ENCODE measurements around the gene STPG3. TPM values are rescaled to one million over a fixed set of nuclear protein-coding genes. Genes with fewer than 3 reads are reported as not detected.
A peak's percentile ranks its signal among the peaks of the same experiment; 100 is the strongest.

Gene STPG3
- total and polyA plus RNA-seq, 2 of the 13 experiments (the other 11 are each of a cell fraction or from before 2014, with no cell fraction given), result not detected

DNA sequence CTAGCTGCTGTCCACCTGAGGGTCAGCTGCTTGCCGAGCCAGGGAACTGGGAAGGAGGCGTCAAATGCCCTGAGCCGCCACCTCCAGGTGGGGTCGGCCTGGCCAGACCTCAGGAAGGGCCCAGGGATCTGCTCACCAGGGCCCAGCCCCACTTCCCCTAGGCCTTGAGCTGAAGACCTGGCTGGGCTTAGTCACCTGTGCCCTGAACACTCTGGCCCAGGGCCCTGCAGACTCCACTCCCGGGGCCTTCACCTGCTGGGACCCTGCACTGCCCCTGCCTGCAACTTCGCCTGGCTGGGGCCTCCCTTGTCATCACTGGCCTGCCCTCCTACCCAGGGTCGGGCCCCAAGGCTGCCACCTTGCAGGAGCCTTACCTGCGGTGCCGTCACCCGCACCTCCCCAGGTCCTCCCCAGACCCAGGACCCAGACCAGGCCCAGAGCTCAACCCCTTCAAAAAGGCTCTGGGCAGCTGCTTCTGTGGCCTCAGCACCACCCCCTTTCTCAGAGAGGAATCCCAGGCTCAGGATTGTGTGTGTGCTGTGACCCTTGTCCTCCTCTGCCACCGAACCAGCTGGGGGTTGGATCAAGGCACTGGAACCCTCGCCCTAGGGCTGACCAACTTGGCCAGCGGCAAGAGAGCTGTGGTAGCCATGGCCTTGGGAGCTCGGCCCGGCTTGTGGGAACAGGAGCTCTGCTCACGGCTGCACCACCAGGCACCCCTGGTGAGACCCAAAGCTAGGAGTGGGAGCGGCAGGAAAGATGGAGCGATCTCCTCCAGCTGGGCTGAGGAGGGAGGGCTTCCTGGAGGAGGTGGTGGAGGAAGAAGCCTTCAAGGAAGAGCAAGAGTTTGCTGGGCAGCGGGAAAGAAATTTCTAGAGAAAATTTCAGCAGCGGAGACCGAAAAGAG is 2.9 kb downstream of the STPG3 start (continued):
- TF ChIP-seq, protein P1, sequence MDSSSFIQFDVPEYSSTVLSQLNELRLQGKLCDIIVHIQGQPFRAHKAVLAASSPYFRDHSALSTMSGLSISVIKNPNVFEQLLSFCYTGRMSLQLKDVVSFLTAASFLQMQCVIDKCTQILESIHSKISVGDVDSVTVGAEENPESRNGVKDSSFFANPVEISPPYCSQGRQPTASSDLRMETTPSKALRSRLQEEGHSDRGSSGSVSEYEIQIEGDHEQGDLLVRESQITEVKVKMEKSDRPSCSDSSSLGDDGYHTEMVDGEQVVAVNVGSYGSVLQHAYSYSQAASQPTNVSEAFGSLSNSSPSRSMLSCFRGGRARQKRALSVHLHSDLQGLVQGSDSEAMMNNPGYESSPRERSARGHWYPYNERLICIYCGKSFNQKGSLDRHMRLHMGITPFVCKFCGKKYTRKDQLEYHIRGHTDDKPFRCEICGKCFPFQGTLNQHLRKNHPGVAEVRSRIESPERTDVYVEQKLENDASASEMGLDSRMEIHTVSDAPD (CRISPR knock-in tag; IDR thresholded peaks at IDR 0.05), result 0 out of 2 replicates have a peak, but pooled peaks have one; percentile 44
- TF ChIP-seq NPAS2 (CRISPR knock-in tag; IDR thresholded peaks at IDR 0.05; ENCODE audit: borderline replicate concordance) (no peak), NR2C2 (CRISPR knock-in tag; IDR thresholded peaks at IDR 0.05; ENCODE audit: borderline replicate concordance) (peak; percentile 16; the same call in 1 of the 2 replicates), JARID2 (CRISPR knock-in tag; IDR thresholded peaks at IDR 0.05; ENCODE audit: insufficient replicate concordance) (no peak), RFX1 (IDR thresholded peaks at IDR 0.05) (no peak), SMC3 (IDR thresholded peaks at IDR 0.05; ENCODE audit: low read length) (no peak), ZNF3 (CRISPR knock-in tag; IDR thresholded peaks at IDR 0.05) (no peak), AGO2 (optimal IDR thresholded peaks at IDR 0.05; ENCODE audit: low read depth, low read length) (no peak), CBX2 (IDR thresholded peaks at IDR 0.05; ENCODE audit: low read depth, low read length) (no peak), CBX2 (CRISPR knock-in tag; IDR thresholded peaks at IDR 0.05; ENCODE audit: low read depth) (no peak), PAWR (CRISPR knock-in tag; IDR thresholded peaks at IDR 0.05; ENCODE audit: borderline replicate concordance) (0 out of 2 replicates have a peak, but pooled peaks have one; percentile 68), ZFY (CRISPR knock-in tag; IDR thresholded peaks at IDR 0.05) (peak; percentile 56; the same call in 1 of the 2 replicates), SSRP1 (CRISPR knock-in tag; IDR thresholded peaks at IDR 0.05) (no peak), ZNF790 (CRISPR knock-in tag; IDR thresholded peaks at IDR 0.05; ENCODE audit: borderline replicate concordance) (no peak)
- TF ChIP-seq, protein P2, sequence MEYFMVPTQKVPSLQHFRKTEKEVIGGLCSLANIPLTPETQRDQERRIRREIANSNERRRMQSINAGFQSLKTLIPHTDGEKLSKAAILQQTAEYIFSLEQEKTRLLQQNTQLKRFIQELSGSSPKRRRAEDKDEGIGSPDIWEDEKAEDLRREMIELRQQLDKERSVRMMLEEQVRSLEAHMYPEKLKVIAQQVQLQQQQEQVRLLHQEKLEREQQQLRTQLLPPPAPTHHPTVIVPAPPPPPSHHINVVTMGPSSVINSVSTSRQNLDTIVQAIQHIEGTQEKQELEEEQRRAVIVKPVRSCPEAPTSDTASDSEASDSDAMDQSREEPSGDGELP (IDR thresholded peaks at IDR 0.05; ENCODE audit: borderline replicate concordance, low read depth), result peak; percentile 71; the same call in 1 of the 2 replicates
- TF ChIP-seq, protein P3, sequence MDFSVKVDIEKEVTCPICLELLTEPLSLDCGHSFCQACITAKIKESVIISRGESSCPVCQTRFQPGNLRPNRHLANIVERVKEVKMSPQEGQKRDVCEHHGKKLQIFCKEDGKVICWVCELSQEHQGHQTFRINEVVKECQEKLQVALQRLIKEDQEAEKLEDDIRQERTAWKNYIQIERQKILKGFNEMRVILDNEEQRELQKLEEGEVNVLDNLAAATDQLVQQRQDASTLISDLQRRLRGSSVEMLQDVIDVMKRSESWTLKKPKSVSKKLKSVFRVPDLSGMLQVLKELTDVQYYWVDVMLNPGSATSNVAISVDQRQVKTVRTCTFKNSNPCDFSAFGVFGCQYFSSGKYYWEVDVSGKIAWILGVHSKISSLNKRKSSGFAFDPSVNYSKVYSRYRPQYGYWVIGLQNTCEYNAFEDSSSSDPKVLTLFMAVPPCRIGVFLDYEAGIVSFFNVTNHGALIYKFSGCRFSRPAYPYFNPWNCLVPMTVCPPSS (IDR thresholded peaks at IDR 0.05), result no peak
- TF ChIP-seq, protein P4, sequence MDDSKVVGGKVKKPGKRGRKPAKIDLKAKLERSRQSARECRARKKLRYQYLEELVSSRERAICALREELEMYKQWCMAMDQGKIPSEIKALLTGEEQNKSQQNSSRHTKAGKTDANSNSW (CRISPR knock-in tag; IDR thresholded peaks at IDR 0.05; ENCODE audit: borderline replicate concordance), result no peak
- TF ChIP-seq, protein P5, sequence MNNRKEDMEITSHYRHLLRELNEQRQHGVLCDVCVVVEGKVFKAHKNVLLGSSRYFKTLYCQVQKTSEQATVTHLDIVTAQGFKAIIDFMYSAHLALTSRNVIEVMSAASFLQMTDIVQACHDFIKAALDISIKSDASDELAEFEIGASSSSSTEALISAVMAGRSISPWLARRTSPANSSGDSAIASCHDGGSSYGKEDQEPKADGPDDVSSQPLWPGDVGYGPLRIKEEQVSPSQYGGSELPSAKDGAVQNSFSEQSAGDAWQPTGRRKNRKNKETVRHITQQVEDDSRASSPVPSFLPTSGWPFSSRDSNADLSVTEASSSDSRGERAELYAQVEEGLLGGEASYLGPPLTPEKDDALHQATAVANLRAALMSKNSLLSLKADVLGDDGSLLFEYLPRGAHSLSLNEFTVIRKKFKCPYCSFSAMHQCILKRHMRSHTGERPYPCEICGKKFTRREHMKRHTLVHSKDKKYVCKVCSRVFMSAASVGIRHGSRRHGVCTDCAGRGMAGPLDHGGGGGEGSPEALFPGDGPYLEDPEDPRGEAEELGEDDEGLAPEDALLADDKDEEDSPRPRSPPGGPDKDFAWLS (CRISPR knock-in tag; IDR thresholded peaks at IDR 0.05; ENCODE audit: borderline replicate concordance), result no peak
- TF ChIP-seq, protein P6, sequence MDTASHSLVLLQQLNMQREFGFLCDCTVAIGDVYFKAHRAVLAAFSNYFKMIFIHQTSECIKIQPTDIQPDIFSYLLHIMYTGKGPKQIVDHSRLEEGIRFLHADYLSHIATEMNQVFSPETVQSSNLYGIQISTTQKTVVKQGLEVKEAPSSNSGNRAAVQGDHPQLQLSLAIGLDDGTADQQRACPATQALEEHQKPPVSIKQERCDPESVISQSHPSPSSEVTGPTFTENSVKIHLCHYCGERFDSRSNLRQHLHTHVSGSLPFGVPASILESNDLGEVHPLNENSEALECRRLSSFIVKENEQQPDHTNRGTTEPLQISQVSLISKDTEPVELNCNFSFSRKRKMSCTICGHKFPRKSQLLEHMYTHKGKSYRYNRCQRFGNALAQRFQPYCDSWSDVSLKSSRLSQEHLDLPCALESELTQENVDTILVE (CRISPR knock-in tag; IDR thresholded peaks at IDR 0.05), result no peak
- TF ChIP-seq, protein P7, sequence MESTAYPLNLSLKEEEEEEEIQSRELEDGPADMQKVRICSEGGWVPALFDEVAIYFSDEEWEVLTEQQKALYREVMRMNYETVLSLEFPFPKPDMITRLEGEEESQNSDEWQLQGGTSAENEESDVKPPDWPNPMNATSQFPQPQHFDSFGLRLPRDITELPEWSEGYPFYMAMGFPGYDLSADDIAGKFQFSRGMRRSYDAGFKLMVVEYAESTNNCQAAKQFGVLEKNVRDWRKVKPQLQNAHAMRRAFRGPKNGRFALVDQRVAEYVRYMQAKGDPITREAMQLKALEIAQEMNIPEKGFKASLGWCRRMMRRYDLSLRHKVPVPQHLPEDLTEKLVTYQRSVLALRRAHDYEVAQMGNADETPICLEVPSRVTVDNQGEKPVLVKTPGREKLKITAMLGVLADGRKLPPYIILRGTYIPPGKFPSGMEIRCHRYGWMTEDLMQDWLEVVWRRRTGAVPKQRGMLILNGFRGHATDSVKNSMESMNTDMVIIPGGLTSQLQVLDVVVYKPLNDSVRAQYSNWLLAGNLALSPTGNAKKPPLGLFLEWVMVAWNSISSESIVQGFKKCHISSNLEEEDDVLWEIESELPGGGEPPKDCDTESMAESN (CRISPR knock-in tag; conservative IDR thresholded peaks at IDR 0.05), result 0 out of 2 replicates have a peak, but pooled peaks have one; percentile 43

All from HepG2 (cell line).